IMR-90 (cell line): ENCODE data around the gene STAT1. TPM values are rescaled to one million over a fixed set of nuclear protein-coding genes. Genes with fewer than 3 reads are reported as not detected.

Experiments used
- ATAC-seq: fragments of 200-7000 bp; cut with Tn5 transposase; 2 replicates; pipeline ENCODE4 v1.9.1; 2020; ENCODE audit warnings: low read depth, mild to moderate bottlenecking, moderate library complexity
- BruUV-seq: library from RNA; stranded (reverse); fragments of 400-500 nt; replicated peaks from 2 replicates; lab custom pipeline; 2021; lab: Mats Ljungman, UMichigan
- CTCF ChIA-PET: fragments of 300-600 bp; formaldehyde crosslinking; extraction: SDS; loops from one replicate; lab custom pipeline; 2021; ENCODE audit warnings: antibody characterized with exemption; lab: Yijun Ruan, JAX
- POLR2A ChIA-PET: fragments of 300-600 bp; sonication (Branson Sonifier 250); formaldehyde crosslinking; loops from one replicate; lab custom pipeline; 2022; ENCODE audit warnings: antibody characterized with exemption; ENCODE audit not compliant: unreplicated experiment; lab: Charles Lee
- DNase-seq: peaks from one replicate; pipeline ENCODE4 v3.0.0; 2013
- H2AFZ ChIP-seq: replicated peaks from 2 replicates; pipeline ENCODE3; 2013; ENCODE audit warnings: low read length, mild to moderate bottlenecking; ENCODE audit not compliant: poor library complexity
- H2AK5ac ChIP-seq: 2 replicates; pipeline ENCODE4 v1.6.1; 2013; ENCODE audit warnings: low read depth, low read length, inconsistent platforms
- H2AK9ac ChIP-seq: replicated peaks from 2 replicates; pipeline ENCODE3; 2013; ENCODE audit warnings: mild to moderate bottlenecking, low read depth, low read length, moderate library complexity; ENCODE audit not compliant: poor library complexity
- H2BK120ac ChIP-seq: 2 replicates; pipeline ENCODE4 v1.6.1; 2013; ENCODE audit warnings: low read depth, low read length, inconsistent platforms
- H2BK15ac ChIP-seq: 3 replicates; pipeline ENCODE4 v1.6.1; 2013; ENCODE audit warnings: low read depth, low read length, inconsistent platforms
- H2BK20ac ChIP-seq: 2 replicates; pipeline ENCODE4 v1.6.1; 2013; ENCODE audit warnings: low read depth, mild to moderate bottlenecking, inconsistent platforms, low read length, moderate library complexity
- H2BK5ac ChIP-seq: 2 replicates; pipeline ENCODE4 v1.6.1; 2013; ENCODE audit warnings: mild to moderate bottlenecking, low read depth, low read length, inconsistent platforms; ENCODE audit not compliant: poor library complexity, severe bottlenecking
- H3K14ac ChIP-seq: replicated peaks from 2 replicates; pipeline ENCODE4 v1.6.1; 2013; ENCODE audit warnings: low read depth, low read length, inconsistent platforms
- H3K18ac ChIP-seq: 2 replicates; pipeline ENCODE4 v1.6.1; 2013; ENCODE audit warnings: low read depth, low read length, control low read depth
- H3K23ac ChIP-seq: 2 replicates; pipeline ENCODE4 v1.6.1; 2013; ENCODE audit warnings: low read depth, low read length, inconsistent platforms
- H3K27ac ChIP-seq: 2 replicates; pipeline ENCODE4 v1.5.1; 2013; ENCODE audit warnings: mild to moderate bottlenecking, control low read depth, low read length; ENCODE audit not compliant: insufficient read depth
- H3K27me3 ChIP-seq: 2 replicates; pipeline ENCODE4 v1.6.1; 2013; ENCODE audit warnings: low read length; ENCODE audit not compliant: control insufficient read depth, insufficient read depth
- H3K36me3 ChIP-seq: 2 replicates; pipeline ENCODE4 v1.6.1; 2013; ENCODE audit warnings: low read length, mixed read lengths; ENCODE audit not compliant: control insufficient read depth, insufficient read depth
- H3K4ac ChIP-seq: 2 replicates; pipeline ENCODE4 v1.6.1; 2013; ENCODE audit warnings: low read depth, low read length, inconsistent platforms
- H3K4me1 ChIP-seq: 2 replicates; pipeline ENCODE4 v1.6.1; 2013; ENCODE audit warnings: low read length, mixed read lengths; ENCODE audit not compliant: control insufficient read depth, insufficient read depth
- H3K4me2 ChIP-seq: 2 replicates; pipeline ENCODE4 v1.6.1; 2013; ENCODE audit warnings: low read depth, mild to moderate bottlenecking, control low read depth, low read length, moderate library complexity
- H3K4me3 ChIP-seq: 2 replicates; pipeline ENCODE4 v1.5.1; 2013; ENCODE audit warnings: low read depth, mild to moderate bottlenecking, control low read depth, low read length, moderate library complexity; ENCODE audit not compliant: insufficient read depth
- H3K56ac ChIP-seq: 2 replicates; pipeline ENCODE4 v1.6.1; 2013; ENCODE audit warnings: low read length, inconsistent platforms; ENCODE audit not compliant: insufficient read depth; ENCODE audit errors: extremely low read depth
- H3K79me1 ChIP-seq, 2 experiments: 2 replicates each; pipeline ENCODE4 v1.6.1; 2013; ENCODE audit warnings: low read length in 2 of 2, inconsistent platforms in 1 of 2, low read depth in 1 of 2
- H3K9ac ChIP-seq: 2 replicates; pipeline ENCODE4 v1.6.1; 2013; ENCODE audit warnings: low read depth, low read length, control low read depth
- H3K9me1 ChIP-seq: 2 replicates; pipeline ENCODE4 v1.6.1; 2013; ENCODE audit warnings: low read length, inconsistent platforms; ENCODE audit not compliant: insufficient read depth
- H3K9me3 ChIP-seq: 2 replicates; pipeline ENCODE4 v1.6.1; 2013; ENCODE audit warnings: low read length; ENCODE audit not compliant: control insufficient read depth, insufficient read depth
- H4K20me1 ChIP-seq: 2 replicates; pipeline ENCODE4 v1.6.1; 2013; ENCODE audit warnings: low read length, inconsistent platforms; ENCODE audit not compliant: insufficient read depth
- H4K5ac ChIP-seq: 2 replicates; pipeline ENCODE4 v1.6.1; 2013; ENCODE audit warnings: mild to moderate bottlenecking, low read depth, low read length, control low read depth
- H4K8ac ChIP-seq, 2 experiments: 2 replicates each; pipeline ENCODE4 v1.6.1; 2013; ENCODE audit warnings: low read depth in 2 of 2, low read length in 2 of 2, control low read depth in 1 of 2, inconsistent platforms in 1 of 2
- H4K91ac ChIP-seq: 2 replicates; pipeline ENCODE4 v1.6.1; 2013; ENCODE audit warnings: low read depth, low read length, inconsistent platforms; ENCODE audit not compliant: insufficient read depth
- CEBPB ChIP-seq: IDR thresholded peaks from 2 replicates; pipeline ENCODE4 v1.6.1; 2012; ENCODE audit warnings: low read depth, low read length, improper control_type of control experiment
- CHD1 ChIP-seq: IDR thresholded peaks from 2 replicates; pipeline ENCODE4 v1.6.1; 2012; ENCODE audit warnings: low read depth, low read length, improper control_type of control experiment
- ELK1 ChIP-seq: fragments of 150-350 bp; IDR thresholded peaks from 2 replicates; pipeline ENCODE4 v1.6.1; 2016; ENCODE audit warnings: low read depth, mild to moderate bottlenecking, low read length, moderate library complexity, borderline replicate concordance
- FOS ChIP-seq: fragments of 150-350 bp; IDR thresholded peaks from 2 replicates; pipeline ENCODE4 v1.6.1; 2016; ENCODE audit warnings: low read depth, low read length
- MAFK ChIP-seq: IDR thresholded peaks from 2 replicates; pipeline ENCODE4 v1.6.1; 2012; ENCODE audit warnings: low read depth, low read length, improper control_type of control experiment
- MAZ ChIP-seq: IDR thresholded peaks from 2 replicates; pipeline ENCODE4 v1.6.1; 2012; ENCODE audit warnings: low read depth, mild to moderate bottlenecking, low read length, improper control_type of control experiment, moderate library complexity, borderline replicate concordance
- MXI1 ChIP-seq: IDR thresholded peaks from 2 replicates; pipeline ENCODE4 v1.6.1; 2012; ENCODE audit warnings: low read depth, mild to moderate bottlenecking, low read length, moderate library complexity, borderline replicate concordance
- NFE2L2 ChIP-seq: fragments of 150-350 bp; IDR thresholded peaks from 2 replicates; pipeline ENCODE4 v1.6.1; 2016; ENCODE audit warnings: low read depth, mild to moderate bottlenecking, low read length
- POLR2A ChIP-seq: IDR thresholded peaks from 2 replicates; pipeline ENCODE4 v1.6.1; 2012; ENCODE audit warnings: mild to moderate bottlenecking, low read depth, low read length
- RAD21 ChIP-seq: IDR thresholded peaks from 2 replicates; pipeline ENCODE4 v1.6.1; 2012; ENCODE audit warnings: low read length, improper control_type of control experiment
- RCOR1 ChIP-seq: IDR thresholded peaks from 2 replicates; pipeline ENCODE4 v1.6.1; 2012; ENCODE audit warnings: mild to moderate bottlenecking, low read length, improper control_type of control experiment; ENCODE audit not compliant: insufficient replicate concordance
- RFX5 ChIP-seq: IDR thresholded peaks from 2 replicates; pipeline ENCODE4 v1.8.0; 2012; ENCODE audit warnings: low read depth, mild to moderate bottlenecking, low read length, moderate library complexity
- USF2 ChIP-seq: fragments of 150-350 bp; IDR thresholded peaks from 2 replicates; pipeline ENCODE4 v1.6.1; 2017; ENCODE audit warnings: mild to moderate bottlenecking, antibody characterized with exemption, low read length, low read depth
- WGBS, 2 experiments: methylation state at CpG; one replicate each; pipeline versions ENCODE4 v1.1.5 to v1.1.7; 2013; ENCODE audit warnings: missing lambda C conversion rate in 2 of 2; ENCODE audit not compliant: insufficient read length in 1 of 2; ENCODE audit errors: extremely low coverage in 2 of 2; 5-methylcytosine and 5-hydroxymethylcytosine counted together
- dilution Hi-C: fragments of 300-500 bp; cut with HindIII; formaldehyde crosslinking; loops from one replicate; pipeline ENCODE4 v1.14.3; 2018; ENCODE audit warnings: low sequenced_read_pairs; ENCODE audit not compliant: unreplicated experiment
- in situ Hi-C: fragments of 300-500 bp; cut with MboI; formaldehyde crosslinking; loops from 3 replicates; pipeline ENCODE4 v1.14.3; 2019; ENCODE audit warnings: low sequenced_read_pairs, inconsistent platforms, mixed read lengths
- intact Hi-C: fragments of 100-400 bp; cut with micrococcal nuclease; formaldehyde crosslinking; loops from 2 replicates; pipeline ENCODE4 v1.10.0; 2022
- polyA plus RNA-seq, 3 experiments: library from polyadenylated mRNA; depleted of rRNA; stranded (reverse); fragments of >200 nt; gene quantifications; 2 replicates each; pipeline ENCODE4 v1.2.3, GENCODE V29; 2012; ENCODE audit warnings: low replicate concordance in 1 of 3
- total RNA-seq: library from RNA; depleted of rRNA; stranded (reverse); fragments of >200 nt; gene quantifications from 2 replicates; pipeline ENCODE4 v1.2.3, GENCODE V29; 2012
- TF ChIP-seq, protein P1 (sequence below): conservative IDR thresholded peaks from 2 replicates; pipeline ENCODE4 v1.5.1; 2012; ENCODE audit warnings: mild to moderate bottlenecking, low read depth, low read length, improper control_type of control experiment

STAT1 gene
- total and polyA plus RNA-seq, 2 of the 4 experiments (the other 2 are of a cell fraction) = 43.2 to 67.9 TPM

DNA sequence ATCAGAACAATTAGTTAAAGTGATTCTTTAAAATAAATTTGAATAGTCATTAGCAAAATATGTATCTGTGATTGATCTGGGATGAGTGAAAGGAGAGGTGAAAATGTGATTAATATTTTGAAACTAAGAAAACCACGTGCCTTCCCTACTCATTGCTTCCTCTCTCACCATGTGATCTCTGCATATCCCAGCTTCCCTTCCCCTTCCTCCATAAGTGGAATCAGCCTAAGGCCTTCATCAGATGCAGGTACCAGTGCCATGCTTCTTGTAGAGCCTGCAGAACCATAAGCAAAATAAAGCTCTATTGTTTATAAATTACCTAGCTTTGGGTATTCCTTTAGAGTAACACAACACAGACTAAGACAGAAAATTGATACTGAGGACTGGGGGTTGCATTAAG, 11.2 kb upstream of the STAT1 start:
- in situ Hi-C loops = no loop called here
- H3K27ac ChIP-seq = no peak overlapping the region
- H3K9ac ChIP-seq = no peak overlapping the region
- no peak for ATAC-seq
- no peak overlapping the region for H4K5ac ChIP-seq
- no peak overlapping the region for H4K8ac ChIP-seq
- no peak for DNase-seq
- no peak overlapping the region for H3K23ac ChIP-seq
- H3K18ac ChIP-seq = no peak overlapping the region
- H3K56ac ChIP-seq = no peak overlapping the region
- H2BK20ac ChIP-seq = no peak overlapping the region
- H3K36me3 ChIP-seq = no peaks in the 10 kb centered on the region
- no peak overlapping the region for H2BK5ac ChIP-seq
- H3K4me2 ChIP-seq = no peak overlapping the region
- H2AK9ac ChIP-seq = no peak overlapping the region
- WGBS, 2 experiments = no CpG with 5 or more reads among the region's 1 CpG
- no peak overlapping the region for H2BK120ac ChIP-seq
- no peaks in the 10 kb centered on the region for H4K20me1 ChIP-seq
- peaks cover 14% of the 10 kb centered on the region for H3K4me1 ChIP-seq
- dilution Hi-C loops = no loop called here
- CTCF ChIA-PET = no interaction called here
- H2AFZ ChIP-seq = no peak overlapping the region
- H3K9me1 ChIP-seq = peaks cover 12% of the 10 kb centered on the region
- no peak overlapping the region for H4K91ac ChIP-seq
- no peak overlapping the region for H2BK15ac ChIP-seq
- BruUV-seq = no TSS peak
- no peak overlapping the region for H3K4me3 ChIP-seq
- H3K4ac ChIP-seq = no peak overlapping the region
- TF ChIP-seq RFX5 = no peak
- no peak for TF ChIP-seq CHD1
- no peak for TF ChIP-seq CEBPB
- no peak for TF ChIP-seq FOS
- TF ChIP-seq MAFK = no peak
- TF ChIP-seq, protein P1, sequence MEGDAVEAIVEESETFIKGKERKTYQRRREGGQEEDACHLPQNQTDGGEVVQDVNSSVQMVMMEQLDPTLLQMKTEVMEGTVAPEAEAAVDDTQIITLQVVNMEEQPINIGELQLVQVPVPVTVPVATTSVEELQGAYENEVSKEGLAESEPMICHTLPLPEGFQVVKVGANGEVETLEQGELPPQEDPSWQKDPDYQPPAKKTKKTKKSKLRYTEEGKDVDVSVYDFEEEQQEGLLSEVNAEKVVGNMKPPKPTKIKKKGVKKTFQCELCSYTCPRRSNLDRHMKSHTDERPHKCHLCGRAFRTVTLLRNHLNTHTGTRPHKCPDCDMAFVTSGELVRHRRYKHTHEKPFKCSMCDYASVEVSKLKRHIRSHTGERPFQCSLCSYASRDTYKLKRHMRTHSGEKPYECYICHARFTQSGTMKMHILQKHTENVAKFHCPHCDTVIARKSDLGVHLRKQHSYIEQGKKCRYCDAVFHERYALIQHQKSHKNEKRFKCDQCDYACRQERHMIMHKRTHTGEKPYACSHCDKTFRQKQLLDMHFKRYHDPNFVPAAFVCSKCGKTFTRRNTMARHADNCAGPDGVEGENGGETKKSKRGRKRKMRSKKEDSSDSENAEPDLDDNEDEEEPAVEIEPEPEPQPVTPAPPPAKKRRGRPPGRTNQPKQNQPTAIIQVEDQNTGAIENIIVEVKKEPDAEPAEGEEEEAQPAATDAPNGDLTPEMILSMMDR = no peak
- no peak for TF ChIP-seq NFE2L2
- no peak for TF ChIP-seq ELK1
- no peak for TF ChIP-seq MAZ
- TF ChIP-seq RCOR1 = no peak
- TF ChIP-seq MXI1 = no peak
- no peak for TF ChIP-seq RAD21
- TF ChIP-seq USF2 = no peak
- no peak for TF ChIP-seq POLR2A
- no peak overlapping the region for H2AK5ac ChIP-seq
- H3K14ac ChIP-seq = no peak overlapping the region
- no peaks in the 10 kb centered on the region for H3K9me3 ChIP-seq
- intact Hi-C loops = no loop called here
- no peaks in the 10 kb centered on the region for H3K27me3 ChIP-seq
- POLR2A ChIA-PET = no interaction called here
- peaks cover 6 to 25% of the 10 kb centered on the region in 2 experiments; a peak in 3 of 4 replicates for H3K79me1 ChIP-seq
